ENCODE measurements around the gene FGF22. TPM values are rescaled to one million over a fixed set of nuclear protein-coding genes. Genes with fewer than 3 reads are reported as not detected.

FGF22 gene
- polyA plus RNA-seq, 2 of the 4 experiments (the other 2 are of a cell fraction): 0.13 to 1.0 TPM

DNA sequence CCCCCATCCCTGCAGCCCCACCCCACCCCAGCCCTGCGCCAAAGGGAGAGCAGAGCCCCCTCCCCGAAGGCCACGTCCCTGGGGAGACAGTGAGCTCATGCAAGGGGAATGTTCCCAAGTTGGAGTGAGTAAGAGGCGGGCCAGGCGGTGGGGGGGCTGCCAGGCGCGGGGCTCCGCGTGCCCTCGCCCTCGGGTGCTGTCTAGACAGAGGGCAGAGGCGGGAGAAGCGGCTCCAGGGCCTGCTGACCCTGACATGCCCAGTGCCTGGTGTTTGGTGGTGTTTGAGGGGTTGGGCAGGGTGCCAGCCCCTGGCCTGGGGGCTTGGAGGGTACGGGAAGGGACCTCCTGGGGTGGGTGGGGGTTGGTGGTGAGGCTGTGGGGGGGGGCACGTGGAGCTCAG, 37.5 kb downstream of the FGF22 start (continued):
- 0 out of 2 replicates have a peak, but pooled peaks have one; percentile 13 for TF ChIP-seq BHLHE40 (IDR thresholded peaks at IDR 0.05; ENCODE audit: low read depth, low read length)
- TF ChIP-seq, protein P1, sequence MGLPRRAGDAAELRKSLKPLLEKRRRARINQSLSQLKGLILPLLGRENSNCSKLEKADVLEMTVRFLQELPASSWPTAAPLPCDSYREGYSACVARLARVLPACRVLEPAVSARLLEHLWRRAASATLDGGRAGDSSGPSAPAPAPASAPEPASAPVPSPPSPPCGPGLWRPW (IDR thresholded peaks at IDR 0.05): no peak
- TF ChIP-seq TFCP2L1 (CRISPR knock-in tag; IDR thresholded peaks at IDR 0.05): no peak
- TF ChIP-seq, protein P2, sequence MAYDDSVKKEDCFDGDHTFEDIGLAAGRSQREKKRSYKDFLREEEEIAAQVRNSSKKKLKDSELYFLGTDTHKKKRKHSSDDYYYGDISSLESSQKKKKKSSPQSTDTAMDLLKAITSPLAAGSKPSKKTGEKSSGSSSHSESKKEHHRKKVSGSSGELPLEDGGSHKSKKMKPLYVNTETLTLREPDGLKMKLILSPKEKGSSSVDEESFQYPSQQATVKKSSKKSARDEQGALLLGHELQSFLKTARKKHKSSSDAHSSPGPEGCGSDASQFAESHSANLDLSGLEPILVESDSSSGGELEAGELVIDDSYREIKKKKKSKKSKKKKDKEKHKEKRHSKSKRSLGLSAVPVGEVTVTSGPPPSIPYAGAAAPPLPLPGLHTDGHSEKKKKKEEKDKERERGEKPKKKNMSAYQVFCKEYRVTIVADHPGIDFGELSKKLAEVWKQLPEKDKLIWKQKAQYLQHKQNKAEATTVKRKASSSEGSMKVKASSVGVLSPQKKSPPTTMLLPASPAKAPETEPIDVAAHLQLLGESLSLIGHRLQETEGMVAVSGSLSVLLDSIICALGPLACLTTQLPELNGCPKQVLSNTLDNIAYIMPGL (CRISPR knock-in tag; IDR thresholded peaks at IDR 0.05; ENCODE audit: borderline replicate concordance): no peak
- TF ChIP-seq JUN (IDR thresholded peaks at IDR 0.05): peak; percentile 6 to 34; a peak in 3 of 5 replicates
- peak; percentile 20; the same call in 1 of the 2 replicates for TF ChIP-seq JUNB (IDR thresholded peaks at IDR 0.05)

DNA sequence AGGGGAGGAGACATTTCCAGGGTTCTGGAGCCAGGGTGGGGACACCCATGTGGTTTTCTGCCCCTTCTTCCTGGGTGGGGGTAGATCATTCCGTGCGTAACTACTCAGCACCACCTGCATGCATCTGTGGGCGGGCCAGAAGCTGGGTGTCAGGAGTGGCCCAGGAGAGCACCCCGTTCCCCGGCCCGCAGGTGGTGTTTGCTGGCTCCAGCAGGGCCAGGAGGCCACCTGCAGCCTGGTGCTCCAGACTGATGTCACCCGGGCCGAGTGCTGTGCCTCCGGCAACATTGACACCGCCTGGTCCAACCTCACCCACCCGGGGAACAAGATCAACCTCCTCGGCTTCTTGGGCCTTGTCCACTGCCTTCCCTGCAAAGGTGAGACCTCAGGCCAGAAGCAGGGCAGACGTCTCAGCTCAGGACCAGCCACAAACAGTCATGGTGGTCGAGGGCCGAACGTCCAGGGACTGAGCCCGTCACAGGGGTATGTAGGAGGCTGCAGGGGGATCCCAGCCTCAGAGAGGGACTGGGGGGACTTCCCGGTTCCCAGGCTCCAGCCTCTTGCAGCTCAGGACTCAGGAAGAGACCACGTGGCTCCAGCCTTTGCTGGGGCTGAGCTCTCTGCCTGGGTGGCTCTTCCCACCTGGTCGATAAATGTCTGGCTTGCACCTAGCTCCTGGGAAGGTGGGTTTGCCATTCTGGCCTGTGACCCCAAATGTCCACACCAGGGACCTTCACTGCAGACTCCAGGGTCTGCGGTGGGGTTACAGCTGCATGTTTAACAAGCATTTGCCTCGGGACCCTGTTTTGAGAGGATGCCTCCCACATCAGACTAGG, 38.1 kb downstream of the FGF22 start:
- POLR2A ChIA-PET: interaction anchor here (1.2 to 2.8 kb wide), 4 partner anchors 15 to 106 kb away, joined by 5 to 26 read pairs (median 9); partner anchors contain the start of gene RNF126
- peak overlapping the region; percentile 64 for H3K4me3 ChIP-seq

More for the DNA sequence above, 38.1 kb downstream of the FGF22 start:
- WGBS (ENCODE audit: missing lambda C conversion rate): 38% methylated on average over 6 of the region's 22 CpGs
- CTCF ChIA-PET: interaction anchor here (1.0 to 2.0 kb wide), 5 partner anchors 52 to 94 kb away, joined by 3 to 5 read pairs (median 4); no protein-coding TSS in a partner anchor
- Histone ChIP-seq H3K9me3 (no peaks in the 10 kb centered on the region), H3K27ac (peak overlapping the region; percentile 99), H3K4me2 (peak overlapping the region; percentile 77), H3K4me1 (peaks cover 26% of the 10 kb centered on the region)
- TF ChIP-seq, protein P3, sequence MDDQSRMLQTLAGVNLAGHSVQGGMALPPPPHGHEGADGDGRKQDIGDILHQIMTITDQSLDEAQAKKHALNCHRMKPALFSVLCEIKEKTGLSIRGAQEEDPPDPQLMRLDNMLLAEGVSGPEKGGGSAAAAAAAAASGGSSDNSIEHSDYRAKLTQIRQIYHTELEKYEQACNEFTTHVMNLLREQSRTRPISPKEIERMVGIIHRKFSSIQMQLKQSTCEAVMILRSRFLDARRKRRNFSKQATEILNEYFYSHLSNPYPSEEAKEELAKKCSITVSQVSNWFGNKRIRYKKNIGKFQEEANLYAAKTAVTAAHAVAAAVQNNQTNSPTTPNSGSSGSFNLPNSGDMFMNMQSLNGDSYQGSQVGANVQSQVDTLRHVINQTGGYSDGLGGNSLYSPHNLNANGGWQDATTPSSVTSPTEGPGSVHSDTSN (IDR thresholded peaks at IDR 0.05): 0 out of 2 replicates have a peak, but pooled peaks have one; percentile 20
- TF ChIP-seq HOXB13 (CRISPR knock-in tag; IDR thresholded peaks at IDR 0.05; ENCODE audit: low read depth) (no peak), NPAS2 (CRISPR knock-in tag; IDR thresholded peaks at IDR 0.05; ENCODE audit: borderline replicate concordance) (no peak), JUN (IDR thresholded peaks at IDR 0.05) (peak; percentile 6 to 7; a peak in 1 of 5 replicates), EHMT2 (IDR thresholded peaks at IDR 0.05; ENCODE audit: low read depth) (no peak), JUNB (IDR thresholded peaks at IDR 0.05) (no peak), POLR2A (IDR thresholded peaks at IDR 0.05; ENCODE audit: low read length) (peak; percentile 13; the same call in 1 of the 2 replicates), ZFP36 (IDR thresholded peaks at IDR 0.05; ENCODE audit: borderline replicate concordance, partially characterized antibody) (no peak), PHF8 (IDR thresholded peaks at IDR 0.05; ENCODE audit: borderline replicate concordance, low read depth) (no peak)
- TF ChIP-seq, protein P4, sequence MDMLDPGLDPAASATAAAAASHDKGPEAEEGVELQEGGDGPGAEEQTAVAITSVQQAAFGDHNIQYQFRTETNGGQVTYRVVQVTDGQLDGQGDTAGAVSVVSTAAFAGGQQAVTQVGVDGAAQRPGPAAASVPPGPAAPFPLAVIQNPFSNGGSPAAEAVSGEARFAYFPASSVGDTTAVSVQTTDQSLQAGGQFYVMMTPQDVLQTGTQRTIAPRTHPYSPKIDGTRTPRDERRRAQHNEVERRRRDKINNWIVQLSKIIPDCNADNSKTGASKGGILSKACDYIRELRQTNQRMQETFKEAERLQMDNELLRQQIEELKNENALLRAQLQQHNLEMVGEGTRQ (IDR thresholded peaks at IDR 0.05): 0 out of 2 replicates have a peak, but pooled peaks have one; percentile 4
- TF ChIP-seq, protein P5, sequence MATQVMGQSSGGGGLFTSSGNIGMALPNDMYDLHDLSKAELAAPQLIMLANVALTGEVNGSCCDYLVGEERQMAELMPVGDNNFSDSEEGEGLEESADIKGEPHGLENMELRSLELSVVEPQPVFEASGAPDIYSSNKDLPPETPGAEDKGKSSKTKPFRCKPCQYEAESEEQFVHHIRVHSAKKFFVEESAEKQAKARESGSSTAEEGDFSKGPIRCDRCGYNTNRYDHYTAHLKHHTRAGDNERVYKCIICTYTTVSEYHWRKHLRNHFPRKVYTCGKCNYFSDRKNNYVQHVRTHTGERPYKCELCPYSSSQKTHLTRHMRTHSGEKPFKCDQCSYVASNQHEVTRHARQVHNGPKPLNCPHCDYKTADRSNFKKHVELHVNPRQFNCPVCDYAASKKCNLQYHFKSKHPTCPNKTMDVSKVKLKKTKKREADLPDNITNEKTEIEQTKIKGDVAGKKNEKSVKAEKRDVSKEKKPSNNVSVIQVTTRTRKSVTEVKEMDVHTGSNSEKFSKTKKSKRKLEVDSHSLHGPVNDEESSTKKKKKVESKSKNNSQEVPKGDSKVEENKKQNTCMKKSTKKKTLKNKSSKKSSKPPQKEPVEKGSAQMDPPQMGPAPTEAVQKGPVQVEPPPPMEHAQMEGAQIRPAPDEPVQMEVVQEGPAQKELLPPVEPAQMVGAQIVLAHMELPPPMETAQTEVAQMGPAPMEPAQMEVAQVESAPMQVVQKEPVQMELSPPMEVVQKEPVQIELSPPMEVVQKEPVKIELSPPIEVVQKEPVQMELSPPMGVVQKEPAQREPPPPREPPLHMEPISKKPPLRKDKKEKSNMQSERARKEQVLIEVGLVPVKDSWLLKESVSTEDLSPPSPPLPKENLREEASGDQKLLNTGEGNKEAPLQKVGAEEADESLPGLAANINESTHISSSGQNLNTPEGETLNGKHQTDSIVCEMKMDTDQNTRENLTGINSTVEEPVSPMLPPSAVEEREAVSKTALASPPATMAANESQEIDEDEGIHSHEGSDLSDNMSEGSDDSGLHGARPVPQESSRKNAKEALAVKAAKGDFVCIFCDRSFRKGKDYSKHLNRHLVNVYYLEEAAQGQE (IDR thresholded peaks at IDR 0.05): no peak
- TF ChIP-seq, protein P6, sequence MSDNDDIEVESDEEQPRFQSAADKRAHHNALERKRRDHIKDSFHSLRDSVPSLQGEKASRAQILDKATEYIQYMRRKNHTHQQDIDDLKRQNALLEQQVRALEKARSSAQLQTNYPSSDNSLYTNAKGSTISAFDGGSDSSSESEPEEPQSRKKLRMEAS (IDR thresholded peaks at IDR 0.05): peak; percentile 34
- peak; percentile 38 to 43 for DNase-seq (ENCODE audit: low read depth in 1 of 2, low spot score in 1 of 2)
- no peak for FAIRE-seq
- ATAC-seq: peak; percentile 2 to 30; a peak in 3 of 6 replicates
